Stimulated activated CD4-positive, alpha-beta T cell treated with anti-CD3 and anti-CD28 coated beads, TNF-alpha, amount 100 ng/mL, for 1 hour (primary cell): ENCODE measurements around the gene FGB.
"Not testable (repeated sequence)": the region's sequence is repeated elsewhere in the genome, so short reads cannot be mapped to it uniquely, and the experiment has no call there.

Experiments used
- DNase-seq, 3 donors: peaks; one replicate each; pipeline ENCODE4 v3.0.0-alpha.2; 2020; ENCODE audit warnings: low read depth in 3 of 3, low spot score in 1 of 3

The FGB gene

DNA sequence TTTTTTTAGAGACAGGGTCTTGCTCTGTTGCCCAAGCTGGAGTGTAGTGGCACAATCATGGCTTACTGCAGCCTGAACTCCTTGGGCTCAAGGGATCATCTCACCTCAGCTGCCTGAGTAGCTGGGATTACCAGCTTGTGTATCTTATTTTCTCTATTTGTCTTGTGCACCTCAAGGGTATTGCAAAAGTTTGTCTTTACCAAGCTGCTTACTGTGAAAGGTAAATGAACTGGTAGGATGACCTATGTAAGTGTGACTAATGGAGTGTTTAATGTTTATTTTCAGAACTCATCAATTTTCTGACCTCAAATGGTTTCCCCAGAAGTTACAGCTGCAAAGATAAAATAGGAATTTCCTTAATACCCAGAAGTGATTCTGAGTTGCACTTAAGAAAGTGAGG, 33.0 kb downstream of the FGB start:
- DNase-seq, result no peak

DNA sequence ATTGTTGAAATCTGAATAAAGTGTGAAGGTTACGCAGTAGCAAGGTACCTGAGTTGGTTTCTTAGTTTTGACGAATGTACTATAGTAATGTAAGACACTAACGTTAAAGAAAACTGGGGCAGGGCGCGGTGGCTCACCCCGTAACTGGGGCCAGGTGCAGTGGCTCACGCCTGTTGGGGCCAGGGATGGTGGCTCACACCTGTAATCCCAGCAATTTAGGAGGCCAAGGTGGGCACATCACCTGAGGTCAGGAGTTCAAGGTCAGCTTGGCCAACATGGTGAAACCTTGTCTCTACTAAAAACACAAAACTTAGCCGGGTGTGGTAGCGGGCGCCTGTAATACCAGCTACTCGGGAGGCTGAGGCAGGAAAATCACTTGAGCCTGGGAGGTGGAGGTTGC, 34.5 kb downstream of the FGB start:
- not testable (repeated sequence) for DNase-seq

DNA sequence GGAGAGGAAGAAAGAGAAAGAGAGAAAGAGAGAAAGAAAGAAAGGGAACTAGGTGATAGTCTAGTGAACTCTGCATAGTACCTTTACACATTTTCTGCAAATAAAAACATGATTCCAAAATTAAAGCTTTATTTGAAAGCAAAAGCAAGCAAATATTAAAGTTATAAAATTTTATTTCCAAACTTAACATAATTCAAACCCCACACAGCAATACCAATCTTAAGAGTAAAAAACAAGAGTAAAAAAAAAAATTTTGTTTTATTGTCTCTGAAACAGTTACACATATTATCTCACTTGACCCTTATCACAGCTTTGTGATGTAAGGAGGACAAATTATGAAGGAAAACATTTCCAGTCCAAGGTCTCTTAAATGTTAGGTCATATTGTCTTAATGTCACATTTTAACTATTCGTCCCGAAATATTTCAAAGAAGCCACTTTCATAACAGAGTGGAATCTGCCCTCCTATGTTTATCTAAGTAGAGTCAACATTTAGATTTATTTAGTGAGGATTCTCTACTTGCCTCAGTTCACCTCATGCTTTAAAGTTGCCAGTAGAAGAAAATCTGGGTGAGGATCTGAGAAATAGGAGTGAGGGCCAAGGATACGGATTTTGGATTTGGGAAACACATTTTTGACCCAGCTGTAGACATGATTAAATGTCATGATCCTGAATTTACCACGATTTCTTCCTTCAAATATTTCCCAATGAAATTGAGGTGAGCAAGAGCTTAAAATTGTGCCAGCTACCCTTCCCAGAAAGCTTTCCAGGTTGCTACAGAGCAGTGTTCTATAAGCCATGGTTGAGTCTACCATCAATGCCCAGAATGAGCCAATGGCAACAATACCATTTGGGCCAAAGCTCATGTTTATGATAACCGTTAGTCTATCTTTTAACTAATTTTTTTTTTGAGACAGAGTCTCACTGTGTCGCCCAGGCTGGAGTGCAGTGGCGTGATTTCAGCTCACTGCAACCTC, 35.3 kb downstream of the FGB start:
- no peak for DNase-seq

DNA sequence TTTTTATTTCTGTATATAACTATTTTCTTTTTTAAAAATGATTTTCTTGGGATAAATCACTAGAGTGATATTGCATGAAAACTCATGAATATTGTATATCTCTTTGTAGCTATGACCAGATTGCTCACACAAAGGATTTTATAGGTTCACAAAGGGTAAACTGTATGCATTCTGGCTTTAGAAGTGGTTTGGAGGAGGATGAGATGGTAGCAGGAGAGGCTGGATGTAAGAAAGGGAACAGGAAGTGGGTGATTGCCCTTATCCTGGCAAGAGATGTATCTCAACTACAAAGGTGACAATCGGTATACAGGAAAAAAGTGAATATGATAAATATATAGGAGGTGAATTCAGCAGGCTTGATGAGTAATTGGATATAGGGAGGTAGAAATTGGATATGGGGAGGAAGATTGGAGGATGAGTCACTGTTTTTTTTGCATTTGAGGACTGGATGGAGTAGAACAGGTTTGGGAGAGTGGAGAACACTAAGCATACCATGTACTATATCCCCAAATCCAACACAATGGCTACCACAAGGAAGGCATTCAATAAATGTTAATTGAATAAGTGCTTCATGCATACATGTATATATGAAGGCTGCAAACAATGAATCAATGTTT, 39.7 kb downstream of the FGB start:
- DNase-seq, result no peak

DNA sequence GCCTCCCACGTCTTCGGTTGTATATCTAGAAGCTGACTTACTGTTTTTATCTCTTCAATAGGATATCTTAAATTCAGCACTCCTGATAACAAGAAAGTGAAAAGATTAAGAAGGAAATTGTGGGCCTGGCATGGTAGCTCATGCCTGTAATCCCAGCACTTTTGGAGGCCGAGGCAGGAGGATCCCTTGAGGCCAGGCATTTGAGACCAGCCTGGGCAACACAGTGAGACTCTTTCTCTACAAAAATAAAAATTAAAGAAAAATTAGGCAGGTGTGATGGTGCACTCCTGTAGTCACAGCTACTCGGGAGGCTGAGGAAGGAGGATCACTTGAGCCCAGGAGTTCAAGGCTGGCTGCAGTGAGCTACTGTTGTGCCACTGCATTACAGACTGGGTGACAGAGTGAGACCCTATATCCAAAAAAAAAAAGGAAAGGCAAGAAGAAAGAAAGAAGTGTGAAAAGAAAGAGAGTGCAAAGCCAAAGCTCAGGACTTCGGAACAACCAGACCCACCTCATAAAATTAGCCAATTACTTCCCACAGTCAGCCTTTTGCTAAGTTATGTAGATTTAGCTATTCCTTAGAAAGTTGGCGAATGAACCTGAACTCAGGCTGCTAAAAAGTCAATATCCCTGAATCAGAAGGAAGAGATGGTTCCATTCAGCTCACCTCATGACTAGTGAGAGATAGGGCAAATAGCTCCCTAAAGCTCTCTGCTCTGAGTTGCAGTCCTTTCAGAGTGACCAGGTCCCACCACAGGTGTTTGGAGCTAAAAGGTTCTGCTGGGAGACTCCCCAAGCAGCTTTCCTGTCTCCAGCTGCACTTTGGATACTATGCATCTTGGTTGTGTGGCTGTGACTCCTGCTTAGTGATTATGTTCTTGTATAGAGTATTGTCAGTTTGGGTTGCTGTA, 40.5 kb downstream of the FGB start:
- no peak for DNase-seq

DNA sequence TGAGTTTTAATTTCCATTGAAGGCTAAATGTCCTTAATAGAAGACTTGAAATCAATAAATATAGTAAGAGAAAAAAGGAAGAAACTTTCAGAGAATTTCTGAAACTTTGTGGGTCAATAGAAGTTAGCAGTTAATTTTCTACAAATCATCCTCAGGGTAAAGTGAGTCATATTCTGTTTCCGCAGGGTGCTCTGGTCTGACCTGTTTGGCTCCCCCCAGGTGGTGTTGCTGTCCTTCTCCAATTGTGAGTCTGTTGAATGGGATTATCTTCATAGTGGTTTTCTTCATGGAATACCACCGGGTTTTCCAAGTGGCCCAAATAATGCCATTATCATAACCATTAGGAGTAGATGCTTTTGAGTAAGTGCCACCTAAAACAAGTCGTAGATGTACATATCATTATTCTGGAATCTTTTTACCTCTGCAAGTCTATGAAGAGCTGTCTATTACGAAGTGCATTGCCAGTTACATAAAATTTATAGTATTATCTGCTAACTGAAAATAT, 41.9 kb downstream of the FGB start:
- DNase-seq, result no peak

DNA sequence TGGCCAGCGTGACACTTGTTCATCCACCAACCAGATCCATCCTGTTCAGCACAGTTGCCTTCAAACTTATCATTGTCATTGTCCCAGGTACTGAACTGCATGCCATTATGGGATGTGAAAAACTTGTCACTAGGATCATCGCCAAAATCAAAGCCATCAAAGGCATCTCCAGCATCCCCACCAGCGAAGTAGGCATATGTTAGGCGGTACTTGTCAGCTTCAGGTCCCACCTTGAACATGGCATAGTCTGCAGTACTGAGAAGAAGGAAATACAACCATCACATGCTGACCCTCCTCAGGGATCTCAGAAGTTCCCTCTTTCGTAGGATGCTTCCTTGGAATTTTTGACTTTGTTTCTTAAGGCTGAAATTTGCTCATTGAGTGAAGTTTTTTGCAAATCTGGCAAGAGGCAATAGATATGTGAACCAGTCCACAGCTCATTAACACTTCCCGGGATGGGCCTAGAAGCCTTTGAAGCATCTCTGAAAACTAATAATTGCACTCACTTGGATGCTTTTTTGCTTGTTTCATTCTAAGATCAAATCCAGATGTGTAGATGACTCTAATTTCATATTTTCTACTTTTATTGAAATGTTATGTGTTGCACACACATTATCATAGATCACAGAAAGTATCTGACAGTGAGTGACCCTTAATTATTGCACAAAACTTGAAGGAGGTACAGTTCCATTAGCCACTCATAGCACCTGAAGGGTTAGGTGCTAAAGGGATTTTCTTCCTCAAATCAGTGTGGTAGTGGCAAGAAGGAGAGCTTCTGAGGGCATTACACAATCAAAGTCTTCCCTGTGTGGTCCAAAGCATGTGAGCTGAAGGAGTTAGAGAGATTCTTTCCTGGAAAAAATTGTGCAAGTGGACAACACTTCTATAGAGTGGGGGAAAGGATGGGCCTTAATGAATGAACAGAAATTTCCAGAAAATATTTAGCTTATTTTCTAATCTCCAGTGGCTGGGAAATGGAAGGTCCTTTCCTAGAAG, 44.2 kb downstream of the FGB start:
- DNase-seq, result no peak

DNA sequence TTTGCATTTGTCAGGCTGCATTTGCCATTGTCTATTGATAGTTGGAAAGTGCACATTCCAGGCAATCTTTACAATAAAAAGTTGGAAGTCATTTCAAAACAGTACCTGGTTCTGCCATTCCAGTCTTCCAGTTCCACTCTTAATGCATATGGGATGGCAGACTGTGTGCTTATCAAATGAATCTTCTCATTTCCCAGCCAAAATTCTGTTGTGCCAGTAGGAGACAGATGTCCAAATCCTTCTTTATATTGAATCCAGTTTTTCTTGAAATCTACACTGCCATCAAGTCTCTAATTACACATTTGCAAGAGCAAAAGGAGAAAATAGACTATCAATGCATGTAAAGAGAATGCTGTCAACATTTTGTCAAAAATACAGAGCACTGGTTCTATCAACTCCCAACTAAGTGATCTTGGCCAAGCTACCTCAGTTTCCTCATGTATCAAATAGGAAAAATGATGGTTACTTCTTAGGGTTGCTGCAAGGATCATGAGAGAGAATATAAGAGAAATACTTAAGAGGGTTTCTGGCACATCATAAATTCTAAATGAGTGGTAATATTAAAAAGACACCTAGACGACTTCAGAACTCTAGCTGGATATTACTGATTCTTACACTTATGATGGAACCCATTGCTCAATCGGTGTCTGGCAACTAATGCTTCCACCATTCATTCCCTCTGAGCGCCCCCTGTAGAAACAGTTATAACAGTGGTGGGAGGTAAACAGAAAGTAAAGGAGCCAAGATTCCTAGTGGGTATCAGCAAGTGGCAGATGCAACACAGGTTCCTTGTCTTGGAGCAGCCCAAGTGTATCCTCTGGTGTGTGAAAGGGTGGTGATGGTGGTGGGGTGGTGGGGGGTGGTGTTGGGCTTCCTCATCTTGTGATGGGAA, 45.8 kb downstream of the FGB start:
- no peak for DNase-seq

DNA sequence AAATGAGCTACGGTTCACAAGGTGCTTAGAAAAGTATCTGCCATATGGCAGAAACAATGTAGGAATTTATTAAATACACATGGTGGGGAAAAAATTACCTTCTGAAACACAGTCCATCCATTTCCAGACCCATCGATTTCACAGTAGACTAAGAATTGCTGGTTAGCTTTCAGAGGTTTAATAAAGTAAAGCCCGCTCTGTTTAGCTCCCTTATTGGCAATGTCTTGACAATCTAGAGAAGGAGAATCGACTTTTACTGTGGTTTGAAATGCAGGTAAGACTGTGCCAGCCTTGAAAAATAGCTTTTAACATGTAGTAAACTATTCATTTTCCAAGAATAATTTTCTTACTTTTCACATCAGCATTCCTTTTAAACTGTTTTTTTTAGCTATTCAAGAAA, 46.7 kb downstream of the FGB start:
- DNase-seq, result no peak

DNA sequence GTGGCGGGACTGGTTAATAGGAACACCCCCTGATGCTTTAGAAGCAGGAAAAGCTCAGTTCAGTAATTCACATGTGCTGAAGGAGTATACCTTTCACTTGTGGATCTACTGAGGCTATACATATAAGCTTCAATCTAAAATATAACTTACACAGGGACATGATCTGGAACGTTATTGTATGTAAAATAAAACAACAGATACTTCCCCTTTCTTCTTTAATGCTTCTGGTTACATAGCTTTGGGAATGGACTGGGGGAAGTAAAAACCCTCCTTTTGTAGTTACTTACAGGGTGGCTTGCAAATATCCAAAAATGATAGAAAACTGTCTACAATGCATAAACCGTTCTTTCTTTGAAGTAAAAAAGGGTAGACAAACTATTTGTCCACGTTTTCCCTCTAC, 47.8 kb downstream of the FGB start:
- DNase-seq, result no peak

DNA sequence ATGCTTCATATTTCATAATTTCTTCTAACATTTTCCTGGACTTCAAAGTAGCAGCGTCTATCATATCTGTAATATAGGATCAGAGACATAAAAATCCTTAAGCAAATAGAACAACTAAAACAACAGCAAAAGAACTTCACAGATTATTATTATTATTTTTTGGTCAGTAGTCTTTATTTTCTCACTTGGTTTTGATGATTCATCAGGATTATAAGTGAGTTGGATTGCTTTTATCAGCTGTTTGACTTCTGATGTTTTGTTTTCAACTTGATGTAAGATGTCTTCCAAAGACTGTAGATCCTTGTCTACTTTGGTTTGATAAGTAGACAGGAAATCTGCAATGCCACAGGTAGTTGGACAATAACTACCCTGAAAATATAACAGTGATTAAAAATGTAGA, 49.0 kb downstream of the FGB start:
- no peak for DNase-seq

DNA sequence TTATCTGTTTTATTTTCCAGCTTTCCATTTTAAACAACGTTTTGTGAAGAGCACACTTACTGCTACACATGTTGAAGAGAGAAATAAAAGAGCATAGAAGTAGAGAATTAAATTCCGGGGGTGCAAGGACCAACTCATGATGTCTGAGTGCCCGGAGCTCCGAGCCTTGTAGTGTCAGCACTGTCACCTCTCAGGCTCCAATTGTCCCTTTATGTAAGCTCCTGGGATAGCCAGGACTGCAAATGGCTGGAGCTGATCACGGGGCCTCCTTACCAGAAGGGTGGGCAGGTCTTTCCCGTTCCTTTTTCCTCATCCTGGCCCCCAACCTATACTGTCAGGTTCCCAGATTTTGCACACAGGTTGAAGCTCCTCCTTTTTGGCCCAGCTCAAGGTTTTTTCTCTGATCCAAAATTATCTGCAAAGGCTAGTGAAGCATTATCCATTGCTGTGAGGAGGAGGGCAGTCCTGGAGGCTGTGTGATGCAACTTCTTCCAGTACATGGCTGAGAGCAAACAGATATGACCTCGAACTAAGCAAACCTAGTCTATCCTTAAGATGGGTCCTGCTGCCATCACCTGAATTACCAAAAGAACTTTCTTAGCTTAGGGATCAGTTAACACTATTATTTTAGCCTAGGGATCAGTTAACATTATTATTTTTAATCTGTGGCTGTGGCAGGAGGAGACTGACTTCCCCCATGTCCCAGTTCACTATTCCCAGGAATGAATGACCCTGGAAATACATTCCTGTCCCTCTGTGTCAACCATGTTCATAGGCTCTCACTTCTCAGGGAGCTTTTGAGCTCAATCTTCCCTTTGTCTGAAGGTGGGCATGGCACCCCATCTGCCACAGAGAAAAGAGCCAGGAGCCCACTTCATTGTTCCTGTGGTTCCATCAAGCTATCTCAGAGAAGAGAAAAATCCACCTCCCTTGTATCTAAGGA, 49.9 kb downstream of the FGB start, which contains the start of gene FGG:
FGG (minus strand) TSS at position 185 of the 943 bp plus-strand sequence; CDS start at position 138, 47 bp downstream.
- DNase-seq, result no peak

DNA sequence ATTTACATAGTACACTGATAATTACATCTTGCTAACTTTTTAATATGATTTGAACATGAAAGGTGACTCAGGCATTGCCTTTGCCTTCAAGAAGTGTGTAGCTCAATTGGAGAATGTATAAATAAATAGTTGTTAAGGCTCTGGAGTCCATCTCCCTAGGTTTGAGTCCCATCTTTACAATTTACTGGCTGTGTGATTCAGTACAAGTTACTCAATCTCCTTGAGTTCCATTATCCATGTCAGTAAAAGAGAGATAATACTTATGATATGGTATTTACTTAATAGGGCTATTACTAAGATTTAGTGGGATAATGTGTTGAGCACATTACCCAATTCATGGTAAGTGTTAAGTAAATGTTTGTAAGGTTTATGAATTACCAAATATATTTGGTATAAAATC, 51.5 kb downstream of the FGB start:
- no peak for DNase-seq

DNA sequence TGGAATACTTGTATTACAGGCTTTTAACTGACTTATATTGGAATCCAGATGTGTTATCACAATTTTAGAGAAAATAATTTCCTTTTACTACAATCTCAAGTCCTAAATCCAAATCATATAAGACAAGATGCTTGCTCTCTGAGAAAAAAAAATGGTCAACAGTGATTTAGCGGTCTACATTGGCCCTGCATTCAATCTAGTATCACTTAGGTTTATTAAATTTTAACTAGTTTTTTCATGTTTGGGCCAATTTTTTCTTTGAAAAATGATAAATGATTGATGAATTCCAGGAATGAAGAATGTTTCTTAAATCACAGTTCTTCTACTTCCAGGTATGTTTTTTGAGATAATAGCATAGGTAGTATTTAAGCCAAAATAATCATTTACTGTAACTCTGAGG, 52.4 kb downstream of the FGB start:
- no peak for DNase-seq

DNA sequence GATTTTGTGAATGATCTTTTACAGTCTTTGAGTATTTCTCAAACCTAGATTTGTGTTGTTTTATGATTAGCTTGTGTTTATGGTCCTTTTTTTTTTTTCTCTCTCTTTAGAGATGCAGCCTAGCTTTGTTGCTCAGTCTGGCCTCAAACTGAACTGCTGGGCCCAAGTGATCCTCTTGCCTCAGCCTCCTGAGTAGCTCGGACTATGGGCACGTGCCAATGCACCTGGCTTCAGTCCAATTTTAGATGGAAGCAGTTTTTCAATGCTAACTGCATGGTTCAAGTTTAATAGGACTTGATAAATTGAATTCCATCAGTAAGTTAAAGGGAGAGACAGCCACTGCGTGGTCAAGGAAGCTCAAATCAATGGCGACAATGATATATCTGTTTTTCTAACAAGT, 53.5 kb downstream of the FGB start:
- DNase-seq, result no peak

DNA sequence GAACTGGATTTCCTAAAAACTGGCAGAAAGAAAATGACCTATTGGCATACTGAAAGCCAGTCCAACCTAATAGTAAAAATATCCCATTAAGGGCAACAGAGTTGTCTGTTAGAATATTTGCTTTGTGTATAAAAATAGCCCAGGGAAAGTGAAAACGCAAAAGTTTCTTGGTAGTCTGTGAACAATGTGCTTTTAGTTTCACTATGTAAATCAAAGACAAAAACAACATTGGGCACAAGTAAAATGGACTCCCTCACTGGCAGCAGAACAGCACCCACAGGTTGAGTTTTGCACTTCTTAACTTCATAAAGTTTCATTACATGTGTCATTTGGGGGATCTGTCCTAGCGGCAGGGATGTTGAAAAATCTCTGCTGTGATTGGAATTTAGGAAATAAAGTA, 53.9 kb downstream of the FGB start:
- no peak for DNase-seq

DNA sequence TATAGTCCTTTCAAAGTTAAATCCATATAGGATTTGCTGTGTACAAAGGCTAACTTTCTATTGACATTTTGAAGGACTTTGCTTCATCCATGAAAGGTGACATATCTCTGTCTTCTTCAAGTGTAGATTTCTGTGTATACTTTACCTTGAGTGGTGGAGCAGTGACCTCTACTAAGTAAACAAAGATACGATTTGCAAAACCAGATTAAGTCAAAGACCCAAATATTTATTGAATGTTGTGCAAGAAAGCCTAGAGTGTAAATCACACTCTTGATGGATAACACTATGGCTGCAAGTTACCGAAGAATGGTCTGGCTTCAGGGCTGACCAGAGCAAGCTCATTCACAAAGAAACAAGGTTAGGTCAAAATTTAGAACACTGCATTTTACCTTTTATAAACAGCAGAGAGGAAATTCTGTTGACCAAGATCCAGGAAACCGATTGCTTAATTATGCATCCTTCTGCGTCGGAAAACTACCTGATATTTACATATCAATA, 55.1 kb downstream of the FGB start:
- no peak for DNase-seq
